Measurements from ENCODE around the gene REEP5.
A peak's percentile ranks its signal among the peaks of the same experiment; 100 is the strongest.
"Not testable (repeated sequence)": the region's sequence is repeated elsewhere in the genome, so short reads cannot be mapped to it uniquely, and the experiment has no call there.

The REEP5 gene

DNA sequence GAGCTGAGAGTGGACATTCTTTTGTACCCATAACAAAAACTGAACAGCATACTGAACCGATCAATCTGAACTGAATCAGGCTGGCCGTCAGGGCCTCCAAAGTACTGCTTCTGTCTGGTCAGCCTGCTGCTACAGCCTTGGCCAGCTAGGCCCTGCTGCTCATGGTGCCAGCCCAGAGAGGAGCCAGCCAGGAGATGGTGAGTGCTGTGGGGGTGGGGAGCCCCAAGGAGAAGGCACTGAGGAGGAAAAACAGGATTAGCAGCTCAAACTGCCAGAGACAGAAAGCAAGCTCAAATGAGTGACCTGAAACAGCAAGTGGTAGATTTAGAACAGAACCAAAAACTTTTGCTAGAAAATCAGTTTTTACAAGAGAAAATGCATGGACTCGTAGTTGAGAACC, 37.0 kb downstream of the REEP5 start:
- no peak for DNase-seq (ENCODE audit: low read depth)

DNA sequence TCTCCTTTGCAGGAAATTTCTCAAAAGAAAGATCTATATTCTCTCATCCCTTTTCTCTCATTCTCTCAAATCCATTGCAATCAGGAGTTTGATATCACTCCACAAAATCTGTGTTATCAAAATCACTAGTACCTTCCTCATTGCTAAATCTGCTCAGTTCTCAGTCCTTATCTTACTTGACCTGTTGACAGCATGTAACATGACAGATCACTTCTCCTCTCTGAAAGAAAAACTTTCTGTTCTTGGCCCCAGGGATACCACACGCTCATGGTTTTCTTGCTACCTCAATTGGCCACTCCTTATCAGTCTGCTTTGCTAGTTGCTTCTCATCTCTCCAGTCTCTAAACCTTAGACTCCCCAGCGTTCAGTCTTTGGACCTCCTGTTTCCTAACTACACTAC, 38.8 kb downstream of the REEP5 start:
- no peak for DNase-seq (ENCODE audit: low read depth)

DNA sequence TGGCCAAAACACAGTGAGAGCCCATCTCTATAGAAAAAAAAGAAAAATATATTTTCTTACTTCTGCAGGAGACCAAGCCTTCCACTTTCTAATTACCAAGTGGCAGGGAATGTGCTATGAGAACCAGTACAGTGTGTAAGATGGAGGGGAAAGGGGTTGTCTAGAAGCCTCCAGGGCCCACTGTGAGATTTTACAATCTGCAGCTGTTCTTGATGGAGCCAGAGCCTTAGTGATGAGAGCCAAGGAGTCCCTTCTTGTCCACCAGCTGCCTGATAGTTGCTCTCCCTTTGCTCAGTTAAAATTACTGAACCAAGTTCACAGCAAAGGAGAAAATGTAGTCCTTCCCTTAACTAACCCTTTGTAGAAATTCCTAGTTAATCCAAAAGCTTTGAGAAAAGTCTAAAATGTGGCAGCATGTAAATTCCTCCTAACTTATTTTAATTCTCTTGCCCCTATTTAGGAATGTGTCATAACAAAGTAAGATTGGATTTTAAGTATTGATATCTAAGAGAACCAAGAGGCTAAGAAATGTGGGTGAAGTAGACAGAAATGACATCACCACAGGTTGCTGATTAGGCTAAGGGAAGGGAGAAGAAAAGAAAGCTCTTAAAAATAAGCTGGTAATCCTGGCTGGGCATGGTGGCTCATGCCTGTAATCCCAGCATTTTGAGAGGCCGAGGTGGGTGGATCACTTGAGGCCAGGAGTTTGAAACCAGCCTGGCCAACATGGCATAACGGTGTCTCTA, 41.6 kb downstream of the REEP5 start:
- no peak for DNase-seq (ENCODE audit: low read depth)

DNA sequence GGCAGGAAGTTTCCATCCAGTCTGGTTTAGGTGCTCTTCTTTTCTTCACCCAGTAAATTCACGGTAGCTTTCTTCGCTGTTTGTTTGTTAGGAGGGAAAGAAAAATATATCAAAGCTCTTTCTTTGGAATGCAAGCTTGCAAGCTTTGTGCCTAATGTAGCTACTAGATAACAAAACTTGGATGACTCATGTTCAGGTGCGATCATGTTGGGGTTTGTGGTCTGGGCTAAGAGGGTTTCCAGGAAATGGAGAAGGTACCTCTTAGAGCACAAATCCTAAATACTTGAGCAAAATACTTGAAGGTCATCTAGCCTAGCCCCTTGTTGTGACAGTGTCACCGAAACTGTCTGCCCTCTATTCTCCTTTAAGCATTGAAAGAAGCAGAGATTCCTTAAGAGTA, 43.3 kb downstream of the REEP5 start:
- DNase-seq (ENCODE audit: low read depth), result peak; percentile 30

DNA sequence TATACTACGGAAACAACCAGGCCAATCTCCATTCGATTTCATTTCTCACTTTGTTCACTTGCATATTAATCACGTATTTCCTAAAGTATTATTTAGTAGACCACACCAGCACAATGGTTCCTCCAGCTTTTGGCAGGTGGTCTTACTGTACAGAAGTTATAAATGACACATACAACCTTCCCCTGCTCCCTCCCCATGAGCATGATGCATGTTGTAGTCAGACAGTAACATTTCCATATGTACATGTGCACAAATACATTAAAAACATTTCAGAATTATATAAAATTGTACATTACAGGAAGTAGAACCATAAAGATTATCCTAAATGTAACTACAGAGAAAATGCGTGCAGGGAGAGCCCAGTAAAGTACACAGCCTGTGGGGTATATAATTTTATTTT, 43.9 kb downstream of the REEP5 start:
- no peak for DNase-seq (ENCODE audit: low read depth)

DNA sequence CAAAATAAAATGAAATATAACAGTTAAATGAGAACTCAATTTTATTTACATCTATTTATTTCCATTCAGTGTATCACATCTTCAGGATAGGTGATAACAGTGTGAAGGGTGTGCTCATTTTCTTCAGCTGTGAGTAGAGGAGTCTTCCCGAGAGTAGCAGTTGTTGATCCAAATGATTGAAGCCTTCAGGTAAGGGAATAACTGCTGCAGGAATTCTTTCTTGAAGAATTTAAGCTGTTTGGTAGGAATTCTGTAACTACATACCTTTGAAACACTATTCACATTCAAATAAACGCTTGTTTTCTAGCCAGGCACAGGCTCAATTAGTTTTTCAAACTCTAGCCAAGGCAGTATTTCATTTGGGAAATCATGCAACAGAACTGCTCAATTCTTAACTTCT, 45.7 kb downstream of the REEP5 start:
- DNase-seq (ENCODE audit: low read depth), result no peak

DNA sequence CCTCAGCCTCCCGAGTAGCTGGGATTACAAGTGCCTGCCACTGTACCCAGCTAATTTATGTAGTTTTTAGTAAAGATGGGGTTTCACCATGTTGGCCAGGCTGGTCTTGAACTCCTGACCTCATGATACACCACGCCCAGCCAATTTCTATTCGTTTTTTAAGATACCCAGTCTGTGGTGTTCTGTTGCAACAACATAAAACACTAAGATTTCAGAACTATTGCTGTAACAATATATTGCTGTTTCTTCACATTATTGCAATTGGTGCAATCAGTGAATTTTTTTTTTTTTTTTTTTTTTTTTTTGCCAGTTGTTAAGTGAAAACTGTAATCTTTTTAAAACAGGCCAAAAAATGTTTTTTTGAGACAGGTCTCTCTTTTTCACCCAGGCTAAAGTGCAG, 51.1 kb downstream of the REEP5 start:
- no peak for DNase-seq (ENCODE audit: low read depth)

DNA sequence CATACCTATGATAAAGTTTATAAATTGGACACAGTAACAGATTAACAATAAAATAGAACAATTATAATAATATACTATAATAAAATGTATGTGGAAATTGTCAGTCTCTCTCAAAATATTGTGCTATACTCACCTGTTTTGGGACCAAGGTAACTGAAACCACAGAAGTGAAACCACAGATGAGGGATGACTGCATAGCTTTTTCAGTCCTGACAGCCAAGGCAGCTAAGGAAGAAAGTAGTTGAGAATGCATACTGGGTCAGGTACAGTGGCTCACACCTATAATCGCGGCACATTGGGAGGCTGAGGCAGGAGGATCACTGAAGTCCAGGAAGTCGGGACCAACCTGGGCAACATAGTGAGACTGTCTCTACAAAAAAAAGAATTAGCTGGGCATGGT, 52.1 kb downstream of the REEP5 start:
- DNase-seq (ENCODE audit: low read depth), result no peak

DNA sequence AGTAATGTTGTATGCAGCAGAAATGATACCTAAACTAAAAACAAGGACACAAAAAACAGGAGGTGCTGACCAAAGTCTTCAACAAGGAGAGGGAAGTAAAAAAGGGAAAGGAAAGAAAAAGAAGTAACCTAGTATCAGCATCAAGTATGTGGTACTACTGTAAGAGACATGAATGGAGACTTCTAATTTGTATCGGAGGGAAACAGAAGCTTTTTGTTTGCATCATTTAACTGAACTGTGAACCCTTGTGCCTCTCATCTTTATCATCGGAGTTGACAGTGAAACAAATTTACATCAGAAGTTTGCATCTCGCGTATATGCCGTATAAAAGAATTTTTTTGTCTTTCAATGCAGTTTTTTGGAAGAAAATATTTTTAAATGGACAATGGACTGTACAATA, 54.6 kb downstream of the REEP5 start:
- no peak for DNase-seq (ENCODE audit: low read depth)

DNA sequence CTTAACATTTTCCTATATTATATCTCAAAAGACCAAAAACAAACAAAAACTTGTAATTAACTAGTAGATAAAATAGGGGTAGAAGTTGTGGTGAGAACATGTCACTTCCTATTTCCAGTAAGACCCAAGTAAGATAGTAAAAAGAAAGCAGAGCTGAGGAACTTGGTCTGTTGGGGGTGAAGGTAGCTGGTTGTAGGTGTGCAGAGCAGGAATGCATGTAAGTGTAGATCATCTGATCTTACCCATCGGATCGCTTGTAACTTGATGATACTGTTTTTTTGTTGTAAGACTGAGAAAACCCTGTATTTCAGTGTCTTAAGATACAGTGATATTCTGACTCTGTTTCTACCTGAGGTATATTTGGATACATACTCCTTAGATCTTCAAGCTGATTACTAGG, 55.3 kb downstream of the REEP5 start:
- no peak for DNase-seq (ENCODE audit: low read depth)

DNA sequence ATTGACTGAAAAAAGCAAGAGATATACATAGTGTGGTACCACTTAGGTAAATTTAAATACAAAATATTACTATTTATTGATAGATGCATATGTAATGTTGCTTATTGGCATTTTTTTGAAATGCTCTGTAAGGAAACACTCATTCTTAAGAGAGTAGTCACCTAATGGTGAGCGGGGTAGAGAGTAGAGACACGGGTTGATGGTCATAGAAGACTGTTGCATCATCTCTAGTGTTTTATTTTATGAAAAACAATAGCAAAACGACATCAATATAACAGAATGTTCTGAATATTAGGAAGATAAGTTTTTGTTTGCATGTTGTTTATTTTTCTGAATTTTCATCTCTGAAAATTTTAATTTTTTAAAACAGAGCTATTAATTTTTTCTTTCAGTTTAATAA, 56.9 kb downstream of the REEP5 start:
- DNase-seq (ENCODE audit: low read depth), result no peak

DNA sequence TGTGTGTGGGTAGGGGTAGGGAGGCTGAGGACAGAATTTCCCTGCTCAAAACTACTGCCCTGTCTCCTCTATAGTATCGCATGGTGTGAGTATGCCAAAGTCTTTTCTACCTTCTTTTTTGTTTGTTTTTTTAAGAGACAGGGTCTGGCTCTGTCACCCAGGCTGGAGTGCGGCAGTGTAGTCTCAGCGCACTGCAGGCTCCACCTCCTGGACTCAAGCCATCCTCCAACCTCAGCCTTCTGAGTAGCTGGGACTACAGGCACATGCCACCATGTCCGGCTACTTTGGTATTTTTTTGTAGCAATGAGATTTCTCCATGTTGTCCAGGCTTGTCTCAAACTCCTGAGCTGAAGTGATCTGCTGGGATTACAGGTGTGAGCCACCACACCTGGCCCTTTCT, 58.5 kb downstream of the REEP5 start:
- no peak for DNase-seq (ENCODE audit: low read depth)

DNA sequence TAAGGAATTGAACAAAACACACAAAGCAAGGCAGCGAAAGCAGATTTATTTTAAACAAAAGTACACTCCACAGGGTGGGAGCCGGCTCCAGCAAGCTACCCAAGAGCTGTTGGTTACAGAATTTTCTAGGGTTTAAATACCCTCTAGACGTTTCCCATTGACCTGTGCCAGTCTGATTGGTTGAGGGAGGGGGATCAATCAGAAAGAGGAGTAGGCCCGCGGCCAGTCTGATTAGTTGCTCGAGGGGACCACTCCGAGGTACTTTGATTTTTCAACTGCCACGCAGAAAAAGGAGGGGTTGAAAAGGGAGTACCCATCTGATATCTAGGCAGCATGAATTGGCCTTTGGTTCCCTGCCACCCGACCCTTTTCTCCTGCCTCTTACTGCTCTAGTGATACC, 59.9 kb downstream of the REEP5 start:
- no peak for DNase-seq (ENCODE audit: low read depth)

DNA sequence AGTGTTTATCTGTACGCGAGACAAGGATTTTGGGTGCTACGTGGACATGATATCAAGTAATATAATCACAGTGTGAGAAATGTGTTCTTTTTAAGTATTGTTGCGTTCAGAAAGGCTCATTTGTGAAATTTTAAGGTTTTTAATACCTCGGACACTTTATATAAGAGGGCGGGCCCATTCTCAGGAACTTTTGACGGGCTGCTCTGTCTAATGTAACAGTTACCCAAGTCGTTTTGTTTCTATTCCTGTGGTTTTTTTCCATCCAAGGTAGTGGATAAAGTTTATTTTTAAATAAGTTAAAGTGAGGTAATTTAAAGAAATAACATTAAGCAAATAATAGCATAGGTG, 60.4 kb downstream of the REEP5 start:
- no peak for DNase-seq (ENCODE audit: low read depth)

DNA sequence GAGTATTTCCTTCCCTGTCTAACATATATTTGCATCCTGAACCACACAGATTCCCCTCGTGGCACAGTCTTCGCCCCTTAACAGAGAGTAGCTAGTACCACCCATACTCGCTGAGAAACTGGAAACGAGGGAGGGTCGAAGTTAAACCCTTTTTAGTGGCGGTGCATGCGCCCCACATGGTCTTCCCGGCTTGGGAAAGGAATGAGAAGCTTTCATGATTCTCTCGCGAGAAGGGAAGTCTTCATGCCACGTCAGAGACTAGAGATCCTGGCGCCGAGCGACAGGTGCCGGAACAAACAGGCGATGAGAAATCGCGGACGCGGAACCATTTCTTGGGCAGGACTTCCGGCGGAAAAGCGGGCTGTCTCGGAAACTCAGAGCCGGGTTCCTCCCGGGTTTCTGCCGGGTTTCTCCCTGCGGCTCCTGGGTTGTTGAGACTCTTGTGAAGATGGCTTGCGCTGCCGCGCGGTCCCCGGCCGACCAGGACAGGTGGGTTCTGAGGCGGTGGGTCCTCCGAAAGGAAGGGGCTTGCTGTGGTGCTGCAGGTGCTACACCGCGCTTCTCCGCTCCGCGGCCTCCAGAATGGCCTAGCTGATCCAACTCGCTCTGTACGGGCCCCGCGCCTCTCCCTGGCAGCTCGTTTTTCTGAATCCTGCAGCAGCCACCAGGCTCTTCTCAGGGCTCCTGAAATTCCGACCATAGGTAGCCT, 60.9 kb downstream of the REEP5 start, which contains the start of gene SRP19:
SRP19 (plus strand) TSS at position 359 of the 709 bp plus-strand sequence; CDS start at position 449, 90 bp downstream.
- DNase-seq (ENCODE audit: low read depth), result peak; percentile 84

DNA sequence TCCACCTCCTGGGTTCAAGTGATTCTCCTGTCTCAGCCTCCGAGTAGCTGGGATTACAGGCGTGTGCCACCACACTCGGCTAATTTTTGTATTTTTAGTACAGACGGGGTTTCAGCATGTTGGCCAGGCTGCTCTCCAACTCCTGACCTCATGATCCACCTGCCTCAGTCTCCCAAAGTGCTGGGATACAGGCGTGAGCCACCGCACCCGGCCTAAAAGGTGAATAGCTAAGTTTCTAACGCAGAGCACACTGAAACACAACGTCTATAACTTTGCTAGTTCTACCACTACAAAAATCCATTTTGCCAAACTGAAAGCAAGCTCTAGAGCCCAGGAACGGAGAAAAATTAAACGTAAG, 61.5 kb downstream of the REEP5 start:
- not testable (repeated sequence) for DNase-seq (ENCODE audit: low read depth)

DNA sequence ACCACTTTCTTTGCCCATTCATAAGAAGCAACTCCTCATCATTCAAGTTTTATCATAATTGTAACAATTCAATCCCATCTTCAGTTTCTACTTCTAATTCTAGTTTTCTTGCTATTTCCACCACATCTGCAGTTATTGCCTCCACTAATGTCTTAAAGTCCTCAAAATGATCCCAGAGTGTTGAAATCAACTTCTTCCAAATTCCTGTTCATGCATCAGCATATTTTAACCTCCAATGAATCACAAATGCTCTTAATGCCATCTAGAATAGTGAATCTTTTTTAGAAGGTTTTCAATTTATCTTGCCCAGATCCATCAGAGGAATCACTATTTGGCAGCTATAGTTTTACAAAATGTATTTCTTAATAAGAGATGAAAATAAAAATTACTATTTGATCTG, 64.2 kb downstream of the REEP5 start:
- DNase-seq (ENCODE audit: low read depth), result no peak

DNA sequence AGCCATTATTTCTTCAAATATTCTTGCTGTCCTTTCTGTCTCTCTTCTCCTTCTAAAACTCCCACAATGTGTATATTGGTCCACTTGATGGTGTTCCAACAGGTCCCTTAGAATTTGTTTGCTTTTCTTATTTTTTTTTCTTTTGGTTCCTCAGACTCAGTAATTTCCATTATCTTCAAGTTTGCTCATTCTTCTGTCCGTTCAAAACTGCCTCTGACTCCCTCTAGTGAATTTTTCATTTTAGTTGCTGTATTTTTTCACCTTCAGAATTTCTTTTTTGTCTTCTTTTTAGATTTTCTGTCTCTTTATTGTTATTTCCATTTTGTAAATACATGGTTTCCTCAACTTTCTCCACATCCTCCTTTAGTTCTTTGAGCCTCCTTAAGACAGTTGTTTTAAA, 67.4 kb downstream of the REEP5 start:
- no peak for DNase-seq (ENCODE audit: low read depth)

DNA sequence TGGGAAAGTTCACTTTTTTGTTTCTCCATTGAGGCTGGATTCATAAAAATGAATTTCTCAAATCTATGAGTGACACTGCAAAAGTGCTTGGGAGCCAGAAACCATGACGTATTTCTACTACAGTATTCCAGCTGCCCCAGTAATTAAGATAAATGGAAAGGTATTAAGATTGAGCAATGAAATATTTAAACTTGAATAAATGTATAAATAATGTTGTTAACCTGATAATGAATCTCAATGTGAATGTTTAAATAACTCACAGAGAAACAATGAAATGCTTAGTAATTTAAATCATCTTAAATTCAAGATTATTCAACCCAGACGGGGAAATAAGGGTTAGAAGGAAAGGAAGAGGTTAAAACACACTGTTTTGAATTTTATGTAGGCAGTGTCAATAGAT, 72.1 kb downstream of the REEP5 start:
- no peak for DNase-seq (ENCODE audit: low read depth)

DNA sequence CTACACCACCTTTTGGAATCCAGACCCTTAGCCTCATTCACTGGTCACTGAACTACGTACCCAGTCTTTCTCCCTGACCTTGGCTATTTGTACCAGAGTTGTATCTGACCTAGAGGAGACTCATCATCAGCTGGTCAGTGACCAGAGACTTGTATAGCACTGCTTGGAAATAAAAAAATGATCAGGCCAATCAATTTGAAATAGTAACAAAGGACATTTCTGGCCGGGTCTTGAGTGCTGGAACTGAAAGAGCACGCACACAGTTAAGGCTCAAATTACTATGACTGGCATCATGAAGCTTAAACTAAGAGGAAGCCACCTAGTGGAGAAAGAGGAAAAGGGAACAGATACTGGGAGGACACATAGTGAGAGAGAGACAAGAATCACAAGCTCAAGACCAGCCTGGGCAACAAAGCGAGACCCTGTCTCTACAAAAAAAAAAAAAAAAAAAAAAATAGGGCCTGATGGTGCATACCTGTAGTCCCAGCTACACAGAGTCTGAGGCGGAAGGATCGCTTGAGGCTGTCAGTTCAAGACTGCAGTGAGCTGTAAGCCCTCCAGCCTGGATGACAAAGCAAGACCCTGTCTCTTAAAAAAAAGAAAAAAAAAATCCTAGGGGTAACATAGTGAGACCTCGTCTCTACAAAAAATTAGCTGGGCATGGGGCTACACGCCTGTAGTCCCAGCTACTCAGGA, 73.8 kb downstream of the REEP5 start:
- DNase-seq (ENCODE audit: low read depth), result no peak

DNA sequence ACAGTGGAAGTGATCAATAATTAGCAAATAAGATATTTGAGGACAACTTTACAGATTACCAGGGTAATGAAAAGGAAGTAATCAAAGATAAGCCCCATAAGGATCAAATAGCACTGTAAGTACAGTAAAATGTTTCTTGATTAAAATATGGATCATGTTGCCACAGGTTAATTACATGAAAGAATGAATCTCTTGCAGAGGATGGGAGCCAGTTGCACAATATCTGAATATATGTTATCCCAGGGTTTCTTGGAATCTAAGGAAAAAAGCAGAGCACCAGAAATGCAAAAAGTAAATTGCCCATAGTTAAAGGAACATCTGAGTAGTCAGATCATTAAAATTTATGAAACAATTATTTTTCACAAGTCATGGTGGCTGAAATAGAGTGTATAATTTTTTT, 74.7 kb downstream of the REEP5 start:
- no peak for DNase-seq (ENCODE audit: low read depth)

DNA sequence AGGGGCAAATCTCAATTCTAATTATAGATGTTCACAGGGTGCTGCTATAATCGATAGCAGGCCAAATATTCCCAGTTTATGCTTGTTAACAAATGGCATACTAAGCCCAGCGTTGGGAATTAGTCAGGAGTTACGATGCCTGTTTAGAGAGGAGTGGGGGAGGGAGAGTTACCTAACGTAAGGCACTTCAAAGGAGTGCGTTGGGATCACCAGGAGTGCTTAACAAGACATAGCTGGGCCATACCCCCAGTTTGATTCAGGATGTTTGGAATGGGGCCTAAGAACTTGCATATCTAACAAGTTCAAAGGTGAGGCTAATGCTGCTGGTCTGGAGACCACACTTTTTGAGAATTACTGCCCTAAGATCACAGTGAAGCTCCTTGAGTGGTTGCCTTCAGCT, 75.5 kb downstream of the REEP5 start:
- DNase-seq (ENCODE audit: low read depth), result no peak

DNA sequence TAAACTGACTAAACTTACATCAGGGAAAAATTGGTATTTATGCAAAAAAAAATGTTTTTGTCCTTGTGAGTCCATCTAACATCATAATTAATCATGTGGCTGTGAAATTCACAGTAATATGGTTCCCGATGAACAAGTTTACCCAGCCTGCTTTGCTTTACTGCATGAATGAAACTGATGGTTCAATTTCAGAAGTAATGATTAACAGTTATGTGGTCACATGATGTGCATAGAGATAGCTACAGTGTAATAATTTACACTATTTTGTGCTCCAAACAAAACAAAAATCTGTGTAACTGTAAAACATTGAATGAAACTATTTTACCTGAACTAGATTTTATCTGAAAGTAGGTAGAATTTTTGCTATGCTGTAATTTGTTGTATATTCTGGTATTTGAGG, 77.5 kb downstream of the REEP5 start:
- DNase-seq (ENCODE audit: low read depth), result no peak
